NCI-H774 (cell line): ENCODE measurements around the gene RPS8.
"Not testable (repeated sequence)": the region's sequence is repeated elsewhere in the genome, so short reads cannot be mapped to it uniquely, and the experiment has no call there.

ENCODE experiments used
- DNase-seq: peaks from one replicate; lab custom pipeline; 2025; lab: John Stamatoyannopoulos, UW

RPS8 gene

DNA sequence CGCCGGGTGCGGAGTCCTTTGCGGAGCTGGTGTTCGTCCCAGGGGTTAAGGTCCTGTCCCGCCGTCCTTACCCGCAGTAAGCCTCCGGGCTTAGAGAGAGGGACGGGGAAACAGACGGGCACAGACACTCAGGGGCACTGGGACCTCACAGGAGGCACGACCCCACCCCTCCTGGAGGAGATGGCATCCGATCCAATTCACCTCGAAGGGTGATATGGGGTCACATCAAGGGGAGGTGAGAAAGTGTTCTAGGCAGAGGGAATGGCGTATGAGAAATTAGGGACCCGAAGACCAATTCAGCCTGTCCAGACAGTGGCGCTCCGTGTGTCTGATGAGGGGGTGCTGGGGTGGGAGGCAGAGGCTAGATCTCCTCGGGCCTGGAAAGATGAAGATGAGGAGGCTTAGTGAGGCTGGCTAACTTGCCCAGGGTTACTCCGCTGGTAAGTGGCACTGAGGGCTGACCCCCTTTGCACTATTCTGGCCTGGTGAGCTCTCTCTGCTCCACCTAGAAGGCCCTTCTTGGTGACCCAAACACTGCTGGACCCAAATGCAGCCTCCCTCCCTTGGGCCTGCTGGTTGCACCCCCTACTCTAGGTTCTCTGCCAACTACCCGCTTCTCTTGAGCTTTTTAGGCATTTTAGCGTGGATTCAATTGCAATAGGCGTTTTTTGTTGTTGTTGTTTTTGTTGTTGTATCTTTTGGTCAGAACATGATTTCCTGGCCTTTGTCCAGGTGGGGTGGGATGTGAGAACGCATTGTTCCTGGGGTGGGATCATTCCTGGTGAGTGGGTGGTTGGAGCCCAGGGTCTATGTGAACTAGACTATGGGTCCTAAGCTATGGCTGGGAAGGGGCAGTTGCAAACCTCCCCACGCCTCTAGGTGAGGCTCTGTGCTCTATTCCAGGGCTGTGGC is 45.2 kb downstream of the RPS8 start:
- DNase-seq: no peak

GRCh38 chr1:44821240-44821715 is 45.9 kb downstream of the RPS8 start:
- no peak for DNase-seq

GRCh38 chr1:44822131-44822701 is 46.9 kb downstream of the RPS8 start:
- DNase-seq: no peak

DNA sequence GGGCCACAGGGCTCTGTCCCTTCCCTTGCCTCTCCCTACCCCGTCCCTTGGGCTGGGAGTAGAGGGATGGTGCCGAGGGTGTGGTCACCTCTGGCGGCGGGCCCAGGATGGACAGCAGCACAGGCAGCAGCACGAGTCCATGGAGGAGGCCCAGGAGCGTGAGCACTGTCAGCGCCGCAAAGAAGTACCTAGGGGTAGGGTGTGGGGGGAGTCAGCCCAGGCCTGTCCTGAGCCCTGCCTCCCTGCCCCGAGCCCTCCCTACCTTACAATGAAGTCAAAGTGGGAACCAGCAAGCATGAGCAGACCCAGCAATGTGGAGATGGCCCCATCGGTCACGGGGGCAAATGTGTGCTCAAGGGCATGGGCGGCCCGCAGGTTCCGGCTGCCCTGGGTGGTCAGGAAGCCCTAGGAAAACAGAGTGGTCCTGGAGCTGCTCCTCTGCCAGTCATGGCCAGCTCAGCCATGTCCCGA is 47.7 kb downstream of the RPS8 start:
- DNase-seq: no peak

- not testable (repeated sequence) for DNase-seq
These were observed 49.1 kb downstream of the RPS8 start for GRCh38 chr1:44824392-44824791.

DNA sequence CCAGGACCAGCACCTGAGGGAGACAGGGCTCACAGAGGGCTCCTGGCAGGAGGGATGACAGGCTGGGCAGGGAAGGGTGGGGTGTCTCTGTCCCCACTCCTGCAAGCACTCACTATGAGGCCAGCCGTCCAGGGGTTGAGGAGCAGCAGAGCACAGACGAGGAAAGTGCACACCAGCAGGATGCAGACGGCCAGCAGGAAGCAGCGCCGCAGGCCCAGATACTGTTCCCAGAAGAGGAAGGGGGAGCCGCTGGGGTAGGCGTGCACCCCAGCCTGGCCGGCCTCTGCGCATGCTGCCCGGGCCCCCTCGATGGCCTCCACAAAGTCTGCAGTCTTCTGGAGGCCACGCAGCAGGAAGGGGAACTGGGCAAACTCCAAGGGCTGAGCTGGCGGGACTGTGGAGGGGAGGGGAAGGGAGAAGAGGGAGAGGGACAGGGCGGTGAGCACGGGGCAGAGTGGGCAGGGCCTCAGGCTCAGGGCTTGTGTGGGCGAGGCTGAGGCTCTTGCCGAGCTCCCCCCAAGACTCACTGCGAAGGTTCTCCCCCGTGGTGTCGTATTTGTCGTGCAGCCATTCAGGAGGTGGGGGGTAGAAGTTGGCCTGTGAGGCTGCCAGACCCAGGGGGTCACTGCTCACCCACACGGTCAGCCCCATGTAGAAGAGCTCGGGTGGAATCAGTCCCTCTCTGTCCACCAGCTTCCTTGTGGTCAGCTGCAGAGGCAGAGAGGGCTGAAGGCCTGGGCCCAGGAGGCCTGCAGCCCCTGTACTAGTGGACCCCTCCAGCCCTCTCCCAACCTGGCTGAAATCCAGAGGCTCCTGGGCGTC is 51.2 kb downstream of the RPS8 start:
- no peak for DNase-seq

GRCh38 chr1:44827197-44828002 is 52.1 kb downstream of the RPS8 start:
- no peak for DNase-seq

DNA sequence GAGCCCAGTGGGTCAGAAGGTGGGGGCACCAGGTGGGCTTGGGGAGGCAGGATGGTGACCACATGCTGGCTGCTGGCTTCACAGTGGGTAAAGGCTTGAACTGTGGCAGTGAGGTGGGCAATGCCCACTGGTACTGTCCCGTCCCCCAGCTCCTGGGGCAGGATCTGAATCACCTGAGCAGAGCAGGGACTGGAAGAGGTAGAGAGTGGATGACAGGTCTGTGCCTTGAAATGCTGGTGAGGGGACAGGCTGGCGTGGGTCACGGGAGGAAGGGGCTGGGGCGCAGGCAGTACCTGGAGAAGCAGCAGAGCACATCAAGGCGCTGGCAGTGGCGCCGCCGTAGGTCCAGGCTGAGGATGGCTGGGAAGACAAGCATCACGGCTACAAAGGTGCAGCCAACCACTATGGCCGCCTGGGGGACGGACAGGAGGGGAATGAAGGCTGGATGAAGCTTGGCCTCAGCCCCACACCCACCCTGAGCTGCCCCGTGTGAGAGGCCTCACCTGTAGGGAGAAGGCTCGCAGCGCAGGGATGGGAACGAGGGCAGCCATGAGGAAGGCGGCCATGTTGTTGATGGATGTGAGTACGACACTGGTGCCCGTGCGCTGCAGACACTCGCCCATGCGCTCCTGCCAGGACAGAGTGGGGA is 52.8 kb downstream of the RPS8 start:
- no peak for DNase-seq
